WTC11 (cell line): ENCODE measurements around the gene MYL10.

Experiments used
- CREB1 ChIP-seq: sonication (generic); formaldehyde crosslinking; IDR thresholded peaks from 2 replicates; pipeline ENCODE4 v1.8.0; 2023; ENCODE audit warnings: mild to moderate bottlenecking, missing genetic modification reagents
- CREM ChIP-seq: sonication (generic); formaldehyde crosslinking; IDR thresholded peaks from 2 replicates; pipeline ENCODE4 v1.8.1; 2022; ENCODE audit warnings: mild to moderate bottlenecking, missing genetic modification reagents, moderate library complexity
- CTCF ChIP-seq: fragments of 200-600 bp; IDR thresholded peaks from 2 replicates; pipeline ENCODE4 v1.8.0; 2022; ENCODE audit warnings: antibody characterized with exemption
- FOXJ3 ChIP-seq: sonication (generic); formaldehyde crosslinking; IDR thresholded peaks from 2 replicates; pipeline ENCODE4 v1.9.0; 2021; ENCODE audit warnings: missing genetic modification reagents, mild to moderate bottlenecking, borderline replicate concordance
- MYBL2 ChIP-seq: sonication (generic); formaldehyde crosslinking; IDR thresholded peaks from 2 replicates; pipeline ENCODE4 v1.8.1; 2023; ENCODE audit warnings: mild to moderate bottlenecking, moderate library complexity, missing genetic modification reagents
- PREB ChIP-seq: sonication (generic); formaldehyde crosslinking; IDR thresholded peaks from 2 replicates; pipeline ENCODE4 v1.8.1; 2022; ENCODE audit warnings: mild to moderate bottlenecking, missing genetic modification reagents, moderate library complexity, borderline replicate concordance
- SP1 ChIP-seq: sonication (generic); formaldehyde crosslinking; conservative IDR thresholded peaks from 2 replicates; pipeline ENCODE4 v1.8.1; 2022; ENCODE audit warnings: missing genetic modification reagents
- TEAD4 ChIP-seq: sonication (generic); formaldehyde crosslinking; IDR thresholded peaks from 2 replicates; pipeline ENCODE4 v1.8.0; 2022; ENCODE audit warnings: mild to moderate bottlenecking, missing genetic modification reagents
- TF ChIP-seq, protein P1 (sequence below): sonication (generic); formaldehyde crosslinking; IDR thresholded peaks from 2 replicates; pipeline ENCODE4 v1.8.1; 2022; ENCODE audit warnings: low read depth, mild to moderate bottlenecking, moderate library complexity, missing genetic modification reagents, borderline replicate concordance

GRCh38 chr7:101620991-101621390 is 8.1 kb downstream of the MYL10 start:
- no peak for TF ChIP-seq CTCF
- TF ChIP-seq FOXJ3 (CRISPR knock-in tag), result no peak
- no peak for TF ChIP-seq MYBL2 (CRISPR knock-in tag)
- TF ChIP-seq TEAD4 (CRISPR knock-in tag), result no peak
- no peak for TF ChIP-seq CREB1
- TF ChIP-seq PREB, result no peak
- TF ChIP-seq CREM (CRISPR knock-in tag), result no peak
- TF ChIP-seq, protein P1, sequence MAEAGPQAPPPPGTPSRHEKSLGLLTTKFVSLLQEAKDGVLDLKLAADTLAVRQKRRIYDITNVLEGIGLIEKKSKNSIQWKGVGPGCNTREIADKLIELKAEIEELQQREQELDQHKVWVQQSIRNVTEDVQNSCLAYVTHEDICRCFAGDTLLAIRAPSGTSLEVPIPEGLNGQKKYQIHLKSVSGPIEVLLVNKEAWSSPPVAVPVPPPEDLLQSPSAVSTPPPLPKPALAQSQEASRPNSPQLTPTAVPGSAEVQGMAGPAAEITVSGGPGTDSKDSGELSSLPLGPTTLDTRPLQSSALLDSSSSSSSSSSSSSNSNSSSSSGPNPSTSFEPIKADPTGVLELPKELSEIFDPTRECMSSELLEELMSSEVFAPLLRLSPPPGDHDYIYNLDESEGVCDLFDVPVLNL, result no peak
- no peak for TF ChIP-seq SP1 (CRISPR knock-in tag)
